ENCODE data around the gene MAGI2. TPM values are rescaled to one million over a fixed set of nuclear protein-coding genes. Genes with fewer than 3 reads are reported as not detected.

The MAGI2 gene
- total RNA-seq, 1 experiment from 2014 or later, result 14.3 TPM

- no peak overlapping the region for H4K8ac ChIP-seq (replicated peaks; ENCODE audit: insufficient read length, low read depth, low read length)
- no peaks in the 10 kb centered on the region for H3K4me1 ChIP-seq (ENCODE audit: insufficient read depth, low read length)
- DNase-seq, result no peak
- H2BK5ac ChIP-seq (ENCODE audit: insufficient read length, low read length), result no peak overlapping the region
- no peaks in the 10 kb centered on the region; the same call in 1 of the 2 replicates for H3K79me2 ChIP-seq (ENCODE audit: insufficient read depth, low read length)
- H3K23me2 ChIP-seq (ENCODE audit: insufficient read length, low read depth, low read length, poor library complexity, severe bottlenecking), result no peaks in the 10 kb centered on the region
- H3K18ac ChIP-seq (ENCODE audit: insufficient read length, low read depth, low read length), result no peak overlapping the region
- H3K23ac ChIP-seq (ENCODE audit: insufficient read length, low read depth, low read length), result no peak overlapping the region
- Mint-ChIP-seq H3K36me3 (ENCODE audit: insufficient read depth in 1 of 3, low read depth in 3 of 3) (no peaks in the 10 kb centered on the region), H3K27me3 (ENCODE audit: low read depth) (no peaks in the 10 kb centered on the region), H3K27ac (no peak overlapping the region), H3K4me1 (no peaks in the 10 kb centered on the region), H3K9me3 (no peaks in the 10 kb centered on the region), H3K4me3 (no peak overlapping the region)
- no peak for TF ChIP-seq CTCF (conservative IDR thresholded peaks at IDR 0.05)
- no peak overlapping the region for H4K5ac ChIP-seq (ENCODE audit: insufficient read length, low read depth, low read length)
- no peaks in the 10 kb centered on the region for H3K9me3 ChIP-seq (ENCODE audit: control insufficient read depth, low read depth, low read length)
- H3K56ac ChIP-seq (ENCODE audit: insufficient read length, low read depth, low read length), result no peak overlapping the region
- no peak overlapping the region for H2BK20ac ChIP-seq (ENCODE audit: low read depth, low read length, poor library complexity, severe bottlenecking)
- no peak overlapping the region for H2AK5ac ChIP-seq (ENCODE audit: insufficient read length, low read length)
- no peaks in the 10 kb centered on the region for H3K79me1 ChIP-seq (ENCODE audit: insufficient read depth, low read depth, low read length, poor library complexity, severe bottlenecking)
- H4K20me1 ChIP-seq (ENCODE audit: control insufficient read depth, insufficient read depth, insufficient read length), result no peaks in the 10 kb centered on the region
- H3K9ac ChIP-seq (ENCODE audit: extremely low read depth, insufficient read length, low read length), result no peak overlapping the region
- no peak overlapping the region for H2AFZ ChIP-seq (ENCODE audit: low read length)
- H3K14ac ChIP-seq (ENCODE audit: insufficient read depth, low read length), result no peak overlapping the region
- no peak overlapping the region for H2BK15ac ChIP-seq (ENCODE audit: low read depth, low read length)
- no peak overlapping the region for H3K27ac ChIP-seq (ENCODE audit: insufficient read length, low read depth, low read length)
- H2BK12ac ChIP-seq (ENCODE audit: insufficient read length, low read depth, low read length), result no peak overlapping the region
- no peak overlapping the region for H2BK120ac ChIP-seq (ENCODE audit: low read depth, low read length, poor library complexity, severe bottlenecking)
- H3T11ph ChIP-seq (ENCODE audit: low read length), result no peak overlapping the region
- no peak overlapping the region for H3K4me2 ChIP-seq (ENCODE audit: insufficient read depth, insufficient read length, low read length)
- no peaks in the 10 kb centered on the region for H3K27me3 ChIP-seq (ENCODE audit: insufficient read depth, low read length)
- WGBS (ENCODE audit: extremely low coverage, insufficient read length, low lambda C conversion rate), result no CpG with 5 or more reads among the region's 3 CpGs
- H3K4ac ChIP-seq (ENCODE audit: low read depth, low read length), result no peak overlapping the region
- no peak overlapping the region for H4K91ac ChIP-seq (ENCODE audit: insufficient read length, low read depth, low read length)
Measured at GRCh38 chr7:78850093-78850740, 603.2 kb downstream of the MAGI2 start.
